GM12872 (cell line): ENCODE data around the gene MS4A4E.

ENCODE experiments used
- TF ChIP-seq, protein P1 (sequence below): IDR thresholded peaks from 3 replicates; pipeline ENCODE4 v1.5.1; 2011; ENCODE audit warnings: low read depth, mild to moderate bottlenecking, low read length, moderate library complexity; ENCODE audit not compliant: insufficient read depth

The MS4A4E gene

DNA sequence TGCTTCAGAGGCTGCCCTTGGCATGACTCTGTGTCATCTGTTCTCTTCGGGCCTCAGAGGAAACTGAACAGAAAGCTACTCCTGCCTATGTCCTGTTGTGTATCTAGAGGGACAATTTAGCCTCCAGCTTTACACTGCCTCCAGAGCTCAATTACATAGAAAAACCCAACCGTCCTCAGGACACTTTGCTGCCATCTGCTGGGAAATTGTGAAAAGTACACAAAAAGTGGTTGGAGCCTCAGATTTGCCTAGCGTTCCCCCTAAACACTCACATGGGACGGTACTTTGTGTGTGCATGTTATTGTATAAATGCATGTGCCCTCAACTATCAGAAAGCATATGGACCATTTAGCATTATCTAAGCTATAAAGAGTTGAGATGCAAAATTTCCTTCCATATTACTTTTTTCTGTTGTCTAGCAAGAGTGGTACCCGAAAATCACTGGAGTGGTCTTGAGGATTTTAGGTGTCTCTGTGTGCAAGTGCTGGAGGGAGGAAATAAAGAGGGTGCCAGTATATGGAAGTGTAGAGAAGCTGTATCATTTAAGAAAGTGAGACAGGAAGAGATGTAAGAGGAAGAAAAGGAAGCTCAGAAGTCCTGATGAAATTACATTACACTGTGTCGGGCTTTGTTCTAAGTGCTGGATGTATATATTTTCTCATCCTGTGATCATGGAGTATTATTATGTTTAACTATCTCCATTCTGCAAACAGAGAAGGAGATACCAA lies 8.7 kb upstream of the MS4A4E start:
- TF ChIP-seq, protein P1, sequence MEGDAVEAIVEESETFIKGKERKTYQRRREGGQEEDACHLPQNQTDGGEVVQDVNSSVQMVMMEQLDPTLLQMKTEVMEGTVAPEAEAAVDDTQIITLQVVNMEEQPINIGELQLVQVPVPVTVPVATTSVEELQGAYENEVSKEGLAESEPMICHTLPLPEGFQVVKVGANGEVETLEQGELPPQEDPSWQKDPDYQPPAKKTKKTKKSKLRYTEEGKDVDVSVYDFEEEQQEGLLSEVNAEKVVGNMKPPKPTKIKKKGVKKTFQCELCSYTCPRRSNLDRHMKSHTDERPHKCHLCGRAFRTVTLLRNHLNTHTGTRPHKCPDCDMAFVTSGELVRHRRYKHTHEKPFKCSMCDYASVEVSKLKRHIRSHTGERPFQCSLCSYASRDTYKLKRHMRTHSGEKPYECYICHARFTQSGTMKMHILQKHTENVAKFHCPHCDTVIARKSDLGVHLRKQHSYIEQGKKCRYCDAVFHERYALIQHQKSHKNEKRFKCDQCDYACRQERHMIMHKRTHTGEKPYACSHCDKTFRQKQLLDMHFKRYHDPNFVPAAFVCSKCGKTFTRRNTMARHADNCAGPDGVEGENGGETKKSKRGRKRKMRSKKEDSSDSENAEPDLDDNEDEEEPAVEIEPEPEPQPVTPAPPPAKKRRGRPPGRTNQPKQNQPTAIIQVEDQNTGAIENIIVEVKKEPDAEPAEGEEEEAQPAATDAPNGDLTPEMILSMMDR, result 0 out of 3 replicates have a peak, but pooled peaks have one; percentile 18

DNA sequence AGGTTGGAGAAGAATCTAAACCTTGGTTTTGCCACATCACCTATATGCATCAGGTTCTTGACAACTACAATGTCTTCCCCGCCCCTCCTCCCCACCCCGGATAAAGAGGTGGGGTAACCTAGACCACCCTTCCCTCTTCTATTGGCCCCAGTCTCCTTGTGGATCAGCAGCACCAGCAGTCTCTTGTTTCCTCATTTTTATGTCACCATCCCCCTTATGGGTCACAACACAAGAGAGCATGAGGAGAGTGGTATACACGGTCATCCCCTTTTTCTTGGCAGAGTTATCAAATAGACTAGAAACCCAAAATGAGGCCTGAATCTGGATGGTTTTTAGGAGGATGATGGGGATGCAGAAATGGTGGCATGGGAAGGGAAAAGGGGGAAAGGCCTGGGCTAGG lies 1.2 kb downstream of the MS4A4E start:
- TF ChIP-seq, protein P1, result no peak

DNA sequence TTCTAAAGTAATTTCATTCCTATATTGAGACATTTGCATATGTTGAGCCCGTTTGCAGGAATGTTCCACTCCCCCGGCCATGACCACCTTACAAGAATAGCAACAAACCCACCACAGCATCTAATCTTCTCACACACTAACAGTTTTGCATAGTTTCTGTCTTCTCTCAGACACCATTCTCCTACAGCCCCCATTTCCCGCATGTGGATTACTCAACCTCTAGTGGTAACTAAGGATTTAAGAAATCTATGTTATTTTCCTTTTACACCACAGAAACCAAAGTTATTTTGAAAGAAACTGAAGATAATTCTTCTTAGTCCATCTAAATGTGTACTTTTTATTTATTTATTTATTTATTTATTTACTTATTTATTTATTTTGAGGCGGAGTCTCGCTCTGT lies 2.3 kb downstream of the MS4A4E start:
- TF ChIP-seq, protein P1, result no peak

DNA sequence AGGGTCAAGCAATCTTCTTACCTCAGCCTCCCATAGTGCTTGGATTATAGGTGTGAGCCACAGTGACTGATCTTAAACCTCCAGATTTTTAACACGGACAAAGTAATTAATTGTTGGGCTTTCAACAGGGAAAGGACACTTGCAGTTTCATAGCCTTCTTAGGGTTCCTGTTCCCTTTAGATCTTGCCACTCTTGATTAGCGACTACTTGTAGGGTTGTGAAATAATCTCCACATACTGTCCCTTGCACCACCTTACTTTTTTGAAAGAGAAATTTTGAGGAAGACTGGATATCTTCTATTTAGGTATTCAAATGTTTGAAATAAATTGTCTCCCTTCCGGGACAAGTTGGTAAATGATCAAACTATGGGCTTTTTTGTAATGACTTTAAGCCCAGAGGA lies 7.6 kb downstream of the MS4A4E start:
- TF ChIP-seq, protein P1, result no peak

DNA sequence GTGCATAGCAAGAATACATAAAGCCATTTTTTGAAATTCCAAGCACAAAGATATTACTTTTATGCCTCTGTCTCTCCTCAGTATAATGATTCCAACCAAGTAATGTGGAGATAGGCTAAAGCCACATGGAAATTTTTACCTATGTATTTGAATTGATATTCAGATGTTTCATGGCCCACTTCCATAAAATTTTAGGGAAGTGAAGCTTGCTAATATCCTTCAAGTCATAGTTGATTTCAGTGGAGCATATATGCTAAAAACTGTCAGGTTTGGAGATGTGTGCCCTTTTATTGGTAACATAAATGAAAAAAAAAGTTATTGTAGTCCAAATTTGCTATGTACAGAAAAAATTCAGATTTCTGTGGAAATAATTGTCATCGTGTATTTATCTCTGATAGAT lies 12.3 kb downstream of the MS4A4E start:
- TF ChIP-seq, protein P1, result no peak

DNA sequence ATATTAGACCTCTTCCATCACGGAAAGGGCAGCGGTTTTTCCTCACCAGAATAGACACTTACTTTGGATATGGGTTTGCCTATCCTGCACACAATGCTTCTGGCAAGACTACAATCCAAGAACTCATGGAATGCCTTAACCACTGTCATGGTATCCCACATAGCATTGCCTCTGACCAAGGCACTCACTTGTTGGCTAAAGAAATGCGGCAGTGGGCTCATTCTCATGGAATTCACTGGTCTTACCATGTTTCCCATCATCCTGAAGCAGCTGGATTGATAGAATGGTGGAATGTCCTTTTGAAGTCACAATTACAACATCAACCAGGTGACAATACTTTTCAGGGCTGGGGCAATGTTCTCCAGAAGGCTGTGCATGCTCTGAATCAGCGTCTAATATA lies 20.8 kb downstream of the MS4A4E start:
- TF ChIP-seq, protein P1, result no peak

DNA sequence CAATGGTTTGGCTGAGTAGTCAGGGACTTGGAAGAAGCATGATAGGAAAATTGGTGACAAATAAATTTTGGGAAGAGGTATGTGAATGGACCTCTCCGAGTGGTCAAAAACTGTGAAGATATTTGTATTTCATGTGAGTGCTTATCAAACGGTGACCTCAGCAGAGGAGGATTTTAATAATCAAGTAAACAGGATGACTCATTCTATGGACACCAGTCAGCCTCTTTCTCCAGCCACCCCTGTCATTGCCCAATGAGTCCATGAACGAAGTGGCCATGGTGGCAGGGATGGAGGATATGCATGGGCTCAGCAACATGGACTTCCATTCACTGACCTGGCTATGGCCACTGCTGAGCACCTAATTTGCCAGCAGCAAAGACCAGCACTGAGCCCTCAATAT lies 21.2 kb downstream of the MS4A4E start:
- TF ChIP-seq, protein P1, result no peak

DNA sequence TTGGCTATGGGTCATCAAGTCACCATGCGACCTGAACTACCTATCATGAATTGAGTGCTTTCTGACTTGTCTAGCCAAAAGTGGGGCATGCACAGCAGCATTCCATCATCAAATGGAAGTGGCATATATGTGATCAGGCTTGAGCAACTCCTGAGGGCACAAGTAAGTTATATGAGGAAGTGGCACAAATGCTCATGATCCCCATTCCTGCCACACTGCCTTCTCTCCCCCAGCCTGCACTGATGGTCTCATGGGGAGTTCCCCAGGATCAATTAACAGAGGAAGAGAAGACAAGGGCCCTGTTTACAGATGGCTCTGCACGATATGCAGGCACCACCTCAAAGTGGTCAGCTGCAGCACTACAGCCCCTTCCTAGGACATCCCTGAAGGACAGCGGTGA lies 21.8 kb downstream of the MS4A4E start:
- TF ChIP-seq, protein P1, result no peak
